ENCODE results near the gene DPEP1. TPM values are rescaled to one million over a fixed set of nuclear protein-coding genes. Genes with fewer than 3 reads are reported as not detected.
A peak's percentile ranks its signal among the peaks of the same experiment; 100 is the strongest.

The DPEP1 gene
- total RNA-seq, 1 donor from 2014 or later, result not detected

- intact Hi-C loops (cut with micrococcal nuclease), result no loop called here
- no peak overlapping the region for H3K27ac ChIP-seq (replicated peaks)
- no peak for DNase-seq
Measured at GRCh38 chr16:89637379-89637778, 23.9 kb downstream of the DPEP1 start.

GRCh38 chr16:89638455-89638854 lies 25.0 kb downstream of the DPEP1 start:
- Histone ChIP-seq H3K27me3 (ENCODE audit: low read depth) (peaks cover 30% of the 10 kb centered on the region), H3K27ac (replicated peaks) (no peak overlapping the region), H3K36me3 (no peaks in the 10 kb centered on the region), H3K4me3 (no peak overlapping the region), H3K9me3 (replicated peaks) (no peaks in the 10 kb centered on the region), H3K4me1 (peaks cover 21% of the 10 kb centered on the region)
- no peak for TF ChIP-seq CTCF (IDR thresholded peaks at IDR 0.05; ENCODE audit: borderline replicate concordance)
- DNase-seq, result no peak
- intact Hi-C loops (cut with micrococcal nuclease), result no loop called here

More at GRCh38 chr16:89637379-89637778, 23.9 kb downstream of the DPEP1 start:
- H3K4me1 ChIP-seq, result peaks cover 21% of the 10 kb centered on the region
- H3K9me3 ChIP-seq (replicated peaks), result no peaks in the 10 kb centered on the region
- H3K27me3 ChIP-seq (ENCODE audit: low read depth), result peaks cover 41% of the 10 kb centered on the region
- TF ChIP-seq CTCF (IDR thresholded peaks at IDR 0.05; ENCODE audit: borderline replicate concordance), result no peak
- no peak overlapping the region for H3K4me3 ChIP-seq
- no peaks in the 10 kb centered on the region for H3K36me3 ChIP-seq

GRCh38 chr16:89639385-89639784 lies 25.9 kb downstream of the DPEP1 start:
- intact Hi-C loops (cut with micrococcal nuclease), result no loop called here
- Histone ChIP-seq H3K27ac (replicated peaks) (no peak overlapping the region), H3K27me3 (ENCODE audit: low read depth) (peaks cover 21% of the 10 kb centered on the region), H3K9me3 (replicated peaks) (no peaks in the 10 kb centered on the region), H3K36me3 (peaks cover 1% of the 10 kb centered on the region), H3K4me1 (peaks cover 21% of the 10 kb centered on the region), H3K4me3 (no peak overlapping the region)
- DNase-seq, result no peak
- no peak for TF ChIP-seq CTCF (IDR thresholded peaks at IDR 0.05; ENCODE audit: borderline replicate concordance)

- H3K4me3 ChIP-seq, result peak overlapping the region; percentile 63
- no peaks in the 10 kb centered on the region for H3K9me3 ChIP-seq (replicated peaks)
- peaks cover 21% of the 10 kb centered on the region for H3K4me1 ChIP-seq
- DNase-seq, result no peak
- H3K27ac ChIP-seq (replicated peaks), result no peak overlapping the region
- peaks cover 7% of the 10 kb centered on the region for H3K27me3 ChIP-seq (ENCODE audit: low read depth)
- TF ChIP-seq CTCF (IDR thresholded peaks at IDR 0.05; ENCODE audit: borderline replicate concordance), result peak; percentile 1
- intact Hi-C loops (cut with micrococcal nuclease), result no loop called here
- peaks cover 23% of the 10 kb centered on the region for H3K36me3 ChIP-seq
Measured at GRCh38 chr16:89641458-89642119, 28.1 kb downstream of the DPEP1 start.

GRCh38 chr16:89642574-89642973 lies 29.1 kb downstream of the DPEP1 start:
- intact Hi-C loops (cut with micrococcal nuclease), result no loop called here
- Histone ChIP-seq H3K9me3 (replicated peaks) (no peaks in the 10 kb centered on the region), H3K36me3 (peaks cover 31% of the 10 kb centered on the region), H3K4me3 (no peak overlapping the region), H3K27ac (replicated peaks) (no peak overlapping the region), H3K4me1 (peaks cover 21% of the 10 kb centered on the region), H3K27me3 (ENCODE audit: low read depth) (no peaks in the 10 kb centered on the region)
- DNase-seq, result no peak
- TF ChIP-seq CTCF (IDR thresholded peaks at IDR 0.05; ENCODE audit: borderline replicate concordance), result no peak
